Measurements from ENCODE around the gene DCDC1.

- TF ChIP-seq CTCF (IDR thresholded peaks at IDR 0.05), result no peak
- TF ChIP-seq POLR2A (IDR thresholded peaks at IDR 0.05), result no peak
Measured at GRCh38 chr11:31237819-31238760, 131.4 kb downstream of the DCDC1 start.
